Activated T-cell treated with anti-CD3 and anti-CD28 coated beads, Interleukin-2, amount 50 U/mL, for 72 hours (primary cell): Measurements from ENCODE around the gene STAT5A. TPM values are rescaled to one million over a fixed set of nuclear protein-coding genes. Genes with fewer than 3 reads are reported as not detected.

Experiments
- ATAC-seq, 2 donors: fragments of 150-1000 bp; cut with Tn5 transposase; replicated peaks in 1 of 2; 2 replicates each; pipeline ENCODE4 v1.10.0; 2021; ENCODE audit warnings: moderate library complexity in 2 of 2, mild to moderate bottlenecking in 1 of 2
- DNase-seq, 2 donors: peaks; one replicate each; pipeline ENCODE4 v3.0.0; 2021 to 2022; ENCODE audit warnings: mixed read lengths in 1 of 2
- H3K27ac Mint-ChIP-seq: one replicate; pipeline ENCODE4 v1.8.0; 2022; ENCODE audit warnings: mild to moderate bottlenecking, moderate library complexity, mixed read lengths
- H3K27me3 Mint-ChIP-seq: one replicate; pipeline ENCODE4 v1.8.0; 2022; ENCODE audit warnings: low read depth, mixed read lengths
- H3K36me3 Mint-ChIP-seq, 2 donors: one replicate each; pipeline ENCODE4 v1.8.0; 2022; ENCODE audit warnings: mixed read lengths in 2 of 2, mild to moderate bottlenecking in 1 of 2; ENCODE audit not compliant: insufficient read depth in 2 of 2
- H3K4me1 Mint-ChIP-seq: one replicate; pipeline ENCODE4 v1.8.0; 2022; ENCODE audit warnings: low read depth, mixed read lengths
- H3K4me3 Mint-ChIP-seq, 2 donors: one replicate each; pipeline ENCODE4 v1.8.0; 2022; ENCODE audit warnings: mild to moderate bottlenecking in 2 of 2, mixed read lengths in 2 of 2, moderate library complexity in 2 of 2
- H3K9me3 Mint-ChIP-seq, 2 donors: one replicate each; pipeline ENCODE4 v1.8.0; 2022; ENCODE audit warnings: mixed read lengths in 2 of 2
- total RNA-seq, 2 donors: library from RNA; stranded (reverse); gene quantifications; one replicate each; pipeline ENCODE4 v1.2.3, GENCODE V29; 2022

Gene STAT5A
- total RNA-seq, 2 donors from 2014 or later, result 243 to 264 TPM

DNA sequence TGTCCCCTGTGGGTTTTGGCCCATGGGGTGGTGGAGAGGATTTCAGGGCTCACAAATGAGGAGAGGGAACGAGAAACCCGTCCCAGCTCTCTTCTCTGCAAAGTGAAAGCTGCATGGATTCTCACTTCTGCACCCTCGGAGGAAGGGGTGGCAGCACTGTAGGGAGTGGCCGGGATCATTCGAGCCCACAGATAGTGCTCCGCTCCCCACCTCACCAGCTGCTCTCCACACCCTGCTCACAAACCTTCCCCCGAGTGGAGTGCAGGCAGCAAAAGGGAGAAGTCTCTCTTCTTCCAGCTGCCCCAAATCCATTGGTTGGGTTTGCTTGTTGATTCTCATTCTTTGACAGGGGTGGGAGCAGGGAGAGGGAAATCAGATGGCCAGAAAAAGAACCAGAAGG is 20.1 kb downstream of the STAT5A start:
- no peak for ATAC-seq
- Mint-ChIP-seq H3K9me3 (no peaks in the 10 kb centered on the region), H3K36me3 (peaks cover 20 to 40% of the 10 kb centered on the region in 2 donors), H3K27me3 (no peaks in the 10 kb centered on the region), H3K27ac (peak overlapping the region; percentile 74), H3K4me3 (no peak overlapping the region), H3K4me1 (peaks cover 82% of the 10 kb centered on the region)
- DNase-seq, result no peak

DNA sequence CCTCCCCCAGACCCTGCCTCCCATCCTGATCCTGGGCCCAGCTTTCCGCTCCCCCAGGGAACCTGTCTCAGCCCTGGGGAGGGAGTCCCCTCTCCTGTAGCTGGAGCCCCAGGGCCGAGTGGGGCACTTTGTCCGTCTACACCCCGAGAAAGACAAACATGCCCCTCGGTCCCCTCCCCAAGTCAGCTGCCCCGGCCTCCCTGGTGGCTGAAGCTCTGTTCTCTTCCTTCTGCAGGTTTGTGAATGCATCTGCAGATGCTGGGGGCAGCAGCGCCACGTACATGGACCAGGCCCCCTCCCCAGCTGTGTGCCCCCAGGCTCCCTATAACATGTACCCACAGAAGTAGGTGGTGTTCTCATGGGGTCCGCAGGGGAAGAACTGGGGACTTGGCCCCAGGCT is 20.8 kb downstream of the STAT5A start:
- Mint-ChIP-seq H3K27me3 (no peaks in the 10 kb centered on the region), H3K9me3 (no peaks in the 10 kb centered on the region), H3K4me3 (no peak overlapping the region), H3K4me1 (peaks cover 82% of the 10 kb centered on the region), H3K36me3 (peaks cover 17 to 42% of the 10 kb centered on the region in 2 donors), H3K27ac (peak overlapping the region; percentile 74)
- DNase-seq (no peak), ATAC-seq (no peak)

DNA sequence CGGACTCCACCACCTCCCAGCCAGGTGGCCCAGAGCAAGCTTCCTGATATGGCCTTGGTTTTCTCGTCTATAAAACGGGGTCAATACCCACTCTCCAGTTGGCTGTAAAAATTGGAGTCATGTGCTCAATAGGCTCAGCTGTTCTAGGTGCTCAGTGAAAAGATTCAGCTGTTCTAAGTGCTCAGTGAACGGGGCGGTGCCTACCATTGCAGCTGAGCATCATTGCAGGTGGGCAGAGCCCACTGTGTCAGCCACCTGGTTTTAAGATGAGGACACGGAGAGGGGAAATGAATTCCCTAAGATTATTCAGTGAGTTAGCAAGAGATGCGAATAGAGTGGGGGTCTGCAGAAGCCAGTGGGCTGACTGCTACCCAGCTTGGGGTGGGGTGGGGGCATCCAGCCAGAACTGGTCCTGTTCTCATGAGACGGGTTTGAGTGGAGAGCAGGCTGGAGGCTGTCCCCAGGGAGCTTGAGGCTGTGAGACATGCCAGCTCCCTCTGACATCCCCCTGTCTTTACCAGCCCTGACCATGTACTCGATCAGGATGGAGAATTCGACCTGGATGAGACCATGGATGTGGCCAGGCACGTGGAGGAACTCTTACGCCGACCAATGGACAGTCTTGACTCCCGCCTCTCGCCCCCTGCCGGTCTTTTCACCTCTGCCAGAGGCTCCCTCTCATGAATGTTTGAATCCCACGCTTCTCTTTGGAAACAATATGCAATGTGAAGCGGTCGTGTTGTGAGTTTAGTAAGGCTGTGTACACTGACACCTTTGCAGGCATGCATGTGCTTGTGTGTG is 21.9 kb downstream of the STAT5A start:
- Mint-ChIP-seq H3K9me3 (no peaks in the 10 kb centered on the region), H3K36me3 (peaks cover 12 to 35% of the 10 kb centered on the region in 2 donors), H3K4me3 (peak overlapping the region; percentile 44 to 80), H3K4me1 (peaks cover 79% of the 10 kb centered on the region), H3K27me3 (no peaks in the 10 kb centered on the region), H3K27ac (peak overlapping the region; percentile 87)
- no peak for ATAC-seq
- DNase-seq, result no peak

DNA sequence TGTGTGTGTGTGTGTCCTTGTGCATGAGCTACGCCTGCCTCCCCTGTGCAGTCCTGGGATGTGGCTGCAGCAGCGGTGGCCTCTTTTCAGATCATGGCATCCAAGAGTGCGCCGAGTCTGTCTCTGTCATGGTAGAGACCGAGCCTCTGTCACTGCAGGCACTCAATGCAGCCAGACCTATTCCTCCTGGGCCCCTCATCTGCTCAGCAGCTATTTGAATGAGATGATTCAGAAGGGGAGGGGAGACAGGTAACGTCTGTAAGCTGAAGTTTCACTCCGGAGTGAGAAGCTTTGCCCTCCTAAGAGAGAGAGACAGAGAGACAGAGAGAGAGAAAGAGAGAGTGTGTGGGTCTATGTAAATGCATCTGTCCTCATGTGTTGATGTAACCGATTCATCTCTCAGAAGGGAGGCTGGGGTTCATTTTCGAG is 22.5 kb downstream of the STAT5A start:
- Mint-ChIP-seq H3K27ac (peak overlapping the region; percentile 87), H3K4me1 (peaks cover 84% of the 10 kb centered on the region), H3K27me3 (no peaks in the 10 kb centered on the region), H3K36me3 (peaks cover 15 to 41% of the 10 kb centered on the region in 2 donors), H3K4me3 (peak overlapping the region; percentile 39 to 80), H3K9me3 (no peaks in the 10 kb centered on the region)
- DNase-seq, result peak in 1 of 2 donors; percentile 47
- peak; percentile 34 to 45 for ATAC-seq

DNA sequence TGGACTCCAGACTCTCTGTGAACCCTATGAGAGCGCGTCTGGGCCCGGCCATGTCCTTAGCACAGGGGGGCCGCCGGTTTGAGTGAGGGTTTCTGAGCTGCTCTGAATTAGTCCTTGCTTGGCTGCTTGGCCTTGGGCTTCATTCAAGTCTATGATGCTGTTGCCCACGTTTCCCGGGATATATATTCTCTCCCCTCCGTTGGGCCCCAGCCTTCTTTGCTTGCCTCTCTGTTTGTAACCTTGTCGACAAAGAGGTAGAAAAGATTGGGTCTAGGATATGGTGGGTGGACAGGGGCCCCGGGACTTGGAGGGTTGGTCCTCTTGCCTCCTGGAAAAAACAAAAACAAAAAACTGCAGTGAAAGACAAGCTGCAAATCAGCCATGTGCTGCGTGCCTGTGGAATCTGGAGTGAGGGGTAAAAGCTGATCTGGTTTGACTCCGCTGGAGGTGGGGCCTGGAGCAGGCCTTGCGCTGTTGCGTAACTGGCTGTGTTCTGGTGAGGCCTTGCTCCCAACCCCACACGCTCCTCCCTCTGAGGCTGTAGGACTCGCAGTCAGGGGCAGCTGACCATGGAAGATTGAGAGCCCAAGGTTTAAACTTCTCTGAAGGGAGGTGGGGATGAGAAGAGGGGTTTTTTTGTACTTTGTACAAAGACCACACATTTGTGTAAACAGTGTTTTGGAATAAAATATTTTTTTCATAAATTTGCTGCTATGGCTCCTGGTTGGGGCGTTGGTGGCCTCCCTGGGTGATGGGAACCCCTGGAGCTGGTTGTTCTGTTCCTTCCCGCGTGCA is 23.1 kb downstream of the STAT5A start:
- DNase-seq (no peak), ATAC-seq (no peak)
- Mint-ChIP-seq H3K27me3 (no peaks in the 10 kb centered on the region), H3K4me1 (peaks cover 85% of the 10 kb centered on the region), H3K27ac (peak overlapping the region; percentile 87), H3K9me3 (no peaks in the 10 kb centered on the region), H3K4me3 (peak overlapping the region; percentile 39 to 80), H3K36me3 (peaks cover 13 to 39% of the 10 kb centered on the region in 2 donors)

DNA sequence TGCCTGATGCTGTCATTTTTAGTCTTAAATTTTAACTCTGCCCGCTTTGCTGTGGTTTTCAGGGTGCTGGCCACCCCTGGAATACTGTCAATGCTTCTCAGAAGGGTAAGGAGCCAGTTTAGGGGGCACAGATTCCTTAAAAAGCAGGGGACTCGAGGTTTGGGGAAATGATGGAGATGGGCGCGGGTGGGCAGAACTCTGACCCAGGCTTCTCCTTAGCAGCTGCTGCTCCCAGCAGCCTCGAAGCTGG is 23.7 kb downstream of the STAT5A start:
- Mint-ChIP-seq H3K36me3 (peaks cover 14 to 42% of the 10 kb centered on the region in 2 donors), H3K27me3 (no peaks in the 10 kb centered on the region), H3K4me3 (peak overlapping the region; percentile 39 to 80), H3K27ac (peak overlapping the region; percentile 87), H3K9me3 (no peaks in the 10 kb centered on the region), H3K4me1 (peaks cover 90% of the 10 kb centered on the region)
- ATAC-seq (no peak), DNase-seq (no peak)

DNA sequence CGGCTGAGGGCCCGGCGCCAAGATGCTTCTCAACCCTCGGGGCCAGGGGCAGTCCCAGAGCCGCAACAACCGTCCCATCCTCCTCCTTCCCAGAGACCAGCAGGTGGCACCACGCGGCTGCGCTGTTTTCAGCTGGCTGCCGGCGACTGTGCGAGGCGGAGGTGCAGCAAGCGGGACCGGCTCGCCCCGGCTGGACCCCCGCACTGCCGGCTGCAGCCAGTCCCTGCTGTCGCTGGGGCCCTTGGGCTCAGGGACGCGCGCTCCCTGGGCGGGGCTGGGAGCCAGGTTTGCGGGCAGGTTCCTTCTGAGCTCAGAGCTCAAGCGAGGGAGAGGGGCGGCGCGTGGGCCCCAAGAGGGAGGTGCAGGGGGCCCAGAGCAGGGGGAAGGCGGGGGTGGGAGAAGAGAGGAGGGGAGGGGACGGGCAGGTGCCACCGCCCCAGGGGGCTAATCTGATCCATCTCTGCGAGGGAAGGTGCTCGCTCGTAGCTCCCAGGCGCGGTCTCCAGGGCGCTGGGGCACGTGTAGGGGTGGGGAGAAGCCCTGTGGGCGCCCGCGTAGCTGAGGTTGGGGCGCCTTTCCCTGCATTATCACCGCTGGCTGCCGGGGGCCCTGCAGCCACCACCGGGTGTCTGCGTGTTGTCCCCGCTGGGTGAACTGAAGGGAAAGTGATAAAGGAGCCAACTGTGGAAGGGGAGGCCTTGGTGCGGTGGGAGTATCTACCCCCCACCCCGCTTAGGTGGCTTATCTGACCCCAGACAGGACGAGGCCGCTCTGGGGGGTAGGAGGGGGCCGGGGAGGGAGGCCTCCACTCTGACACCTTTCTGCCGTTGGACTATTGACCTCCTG is 24.2 kb downstream of the STAT5A start:
- DNase-seq, result peak; percentile 87 to 89
- Mint-ChIP-seq H3K4me1 (peaks cover 96% of the 10 kb centered on the region), H3K27ac (peak overlapping the region; percentile 87), H3K36me3 (peaks cover 16 to 45% of the 10 kb centered on the region in 2 donors), H3K27me3 (no peaks in the 10 kb centered on the region), H3K9me3 (no peaks in the 10 kb centered on the region), H3K4me3 (peak overlapping the region; percentile 57 to 80)
- peak; percentile 65 to 71 for ATAC-seq

DNA sequence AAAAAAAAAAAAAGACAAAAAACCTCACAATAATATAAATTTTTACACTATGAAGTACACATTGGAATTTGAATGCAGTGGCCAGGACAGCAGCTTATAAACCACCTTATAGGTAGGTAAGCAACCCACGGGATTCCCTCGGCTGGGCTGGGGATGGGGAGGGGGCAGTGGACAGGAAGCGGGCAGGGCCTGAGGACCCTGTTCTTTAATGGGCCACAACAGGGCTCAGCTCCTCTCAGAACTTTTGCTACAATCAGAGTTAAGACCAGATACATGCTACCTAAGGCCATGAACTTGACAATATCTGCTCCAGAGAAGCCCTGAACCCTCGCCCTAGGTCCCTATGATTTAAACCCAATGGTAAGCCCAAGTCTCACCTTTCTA is 25.1 kb downstream of the STAT5A start:
- Mint-ChIP-seq H3K4me3 (peak overlapping the region; percentile 43 to 45), H3K27ac (peak overlapping the region; percentile 70), H3K4me1 (peaks cover 94% of the 10 kb centered on the region), H3K27me3 (no peaks in the 10 kb centered on the region), H3K9me3 (no peaks in the 10 kb centered on the region), H3K36me3 (peaks cover 16 to 48% of the 10 kb centered on the region in 2 donors)
- DNase-seq (no peak), ATAC-seq (no peak)

DNA sequence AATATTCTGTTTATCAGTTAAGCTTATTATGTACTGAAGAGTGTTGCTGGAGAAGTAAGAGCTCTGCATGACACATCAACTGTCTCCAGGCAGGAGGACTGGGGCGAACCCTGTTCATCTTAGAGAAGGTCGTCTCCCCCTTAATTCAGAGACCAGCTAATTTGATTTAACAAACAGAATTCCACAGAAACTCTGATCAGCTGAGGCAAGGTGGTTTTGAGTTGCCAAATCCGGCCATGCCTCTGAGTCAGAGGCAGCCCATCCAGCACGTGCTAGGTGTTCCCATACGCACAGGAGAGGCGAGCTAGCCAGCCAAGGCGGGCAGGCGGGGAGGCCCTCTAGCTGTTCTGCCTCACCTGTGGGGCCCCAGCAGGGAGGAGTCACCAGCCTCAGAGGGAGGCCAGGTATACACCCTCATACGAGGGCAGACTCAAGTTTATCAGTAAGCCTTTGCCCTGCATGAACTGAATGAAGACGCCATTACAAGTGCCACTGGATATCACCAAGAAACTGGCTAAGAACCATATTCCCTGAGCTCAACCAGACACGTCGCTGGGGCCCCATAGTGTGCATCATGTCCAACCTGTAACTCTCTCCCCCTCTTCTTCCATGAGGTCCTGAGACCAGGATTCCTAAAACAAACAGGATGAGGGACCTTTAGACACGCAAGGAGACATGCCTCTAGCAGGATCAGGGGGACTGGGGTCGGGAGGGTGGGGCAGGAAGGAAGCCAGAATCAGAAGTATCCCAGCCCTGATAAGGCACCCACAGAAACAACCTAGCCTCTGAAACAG is 25.7 kb downstream of the STAT5A start:
- ATAC-seq, result no peak
- Mint-ChIP-seq H3K4me3 (peak overlapping the region; percentile 34 to 45), H3K27ac (peak overlapping the region; percentile 70), H3K36me3 (peaks cover 19 to 53% of the 10 kb centered on the region in 2 donors), H3K27me3 (no peaks in the 10 kb centered on the region), H3K9me3 (no peaks in the 10 kb centered on the region), H3K4me1 (peaks cover 94% of the 10 kb centered on the region)
- peak in 1 of 2 donors; percentile 52 for DNase-seq

DNA sequence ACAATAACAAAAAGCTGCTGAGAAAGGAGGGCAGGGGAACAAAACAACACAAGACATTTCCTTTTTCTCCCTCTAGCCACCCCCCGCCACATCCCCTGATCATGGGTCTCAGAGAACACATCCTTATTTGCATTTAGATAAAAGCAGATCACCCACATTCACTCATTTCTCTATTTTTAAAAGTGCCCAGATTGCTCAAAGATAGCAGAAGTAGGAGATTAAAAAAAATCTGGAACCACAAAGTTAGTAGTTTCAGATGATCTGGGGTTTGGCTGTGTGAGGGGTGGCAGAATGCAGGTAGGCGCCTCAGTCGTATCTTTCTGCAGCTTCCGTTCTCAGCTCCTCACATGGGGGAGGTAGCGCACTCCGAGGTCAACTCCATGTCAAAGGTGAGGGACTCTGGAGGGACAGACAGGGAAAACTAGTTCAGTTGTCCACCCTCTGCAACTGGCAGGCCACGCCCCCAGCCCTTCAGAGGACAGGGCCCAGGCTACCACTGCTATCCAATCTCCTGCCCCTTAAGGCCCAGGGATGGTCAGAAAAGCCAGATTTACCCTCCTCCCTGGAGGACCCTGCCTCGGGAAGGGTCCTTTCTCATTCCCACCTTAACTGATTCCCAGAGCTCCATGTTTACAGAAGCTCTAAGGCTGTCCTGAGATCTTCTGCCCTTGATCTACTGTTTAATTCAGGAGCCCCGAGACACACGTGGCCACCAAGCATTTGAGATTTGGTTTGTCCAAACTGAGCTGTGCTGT is 27.3 kb downstream of the STAT5A start:
- ATAC-seq (no peak), DNase-seq (no peak)
- Mint-ChIP-seq H3K27ac (peak overlapping the region; percentile 64), H3K36me3 (peaks cover 23 to 58% of the 10 kb centered on the region in 2 donors), H3K27me3 (no peaks in the 10 kb centered on the region), H3K9me3 (no peaks in the 10 kb centered on the region), H3K4me3 (peak overlapping the region in 1 of 2 donors; percentile 35), H3K4me1 (peaks cover 92% of the 10 kb centered on the region)

DNA sequence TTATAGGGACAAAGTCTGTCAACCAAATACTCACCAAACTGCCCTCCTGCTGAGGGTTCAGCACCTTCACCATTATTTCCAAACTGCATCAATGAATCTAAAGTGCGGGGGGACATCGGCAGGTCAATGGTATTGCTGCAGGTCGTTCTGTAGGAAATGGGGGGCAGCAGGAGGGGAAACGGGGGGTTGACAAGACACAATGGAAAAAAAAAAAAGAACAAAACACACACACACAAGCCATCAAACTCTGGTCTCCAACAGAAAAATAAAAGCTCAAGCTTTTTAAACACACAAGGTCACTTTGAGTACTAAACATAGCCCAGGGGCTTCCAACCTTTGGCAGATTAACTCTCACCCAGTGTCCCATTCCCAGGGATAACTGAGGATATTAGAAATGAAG is 28.5 kb downstream of the STAT5A start:
- no peak for ATAC-seq
- DNase-seq, result no peak
- Mint-ChIP-seq H3K27ac (peak overlapping the region; percentile 61), H3K27me3 (no peaks in the 10 kb centered on the region), H3K36me3 (peaks cover 25 to 61% of the 10 kb centered on the region in 2 donors), H3K4me1 (peaks cover 92% of the 10 kb centered on the region), H3K9me3 (no peaks in the 10 kb centered on the region), H3K4me3 (no peak overlapping the region)
